Panc1 (cell line): Measurements from ENCODE around the gene BACH2. TPM values are rescaled to one million over a fixed set of nuclear protein-coding genes. Genes with fewer than 3 reads are reported as not detected.

ENCODE experiments used
- ATAC-seq: fragments of 200-7000 bp; cut with Tn5 transposase; 2 replicates; pipeline ENCODE4 v1.9.1; 2020; ENCODE audit warnings: mild to moderate bottlenecking, moderate library complexity
- BruUV-seq: library from RNA; stranded (reverse); fragments of 400-500 nt; replicated peaks from 2 replicates; lab custom pipeline; 2021; lab: Mats Ljungman, UMichigan
- CTCF ChIA-PET: fragments of 300-600 bp; sonication (Branson Sonifier 250); formaldehyde crosslinking; loops from one replicate; lab custom pipeline; 2022; ENCODE audit warnings: antibody characterized with exemption; lab: Charles Lee
- POLR2A ChIA-PET: fragments of 300-600 bp; sonication (Branson Sonifier 250); formaldehyde crosslinking; loops from one replicate; lab custom pipeline; 2022; ENCODE audit warnings: antibody characterized with exemption; lab: Charles Lee
- DNase-seq: peaks from one replicate; pipeline ENCODE4 v3.0.0-alpha.2; 2010; ENCODE audit warnings: low read depth, low spot score
- H3K27ac ChIP-seq: 2 replicates; pipeline ENCODE4 v1.5.1; 2011; ENCODE audit warnings: mild to moderate bottlenecking, low read length, inconsistent platforms
- H3K27me3 ChIP-seq: fragments of 200-500 bp; sonication (Bioruptor generic); 2 replicates; pipeline ENCODE4 v1.6.0; 2014; ENCODE audit warnings: low read length, inconsistent platforms; ENCODE audit not compliant: control insufficient read depth, insufficient read depth
- H3K36me3 ChIP-seq: fragments of 200-500 bp; sonication (Bioruptor generic); 2 replicates; pipeline ENCODE4 v1.5.1; 2014; ENCODE audit warnings: inconsistent platforms, mild to moderate bottlenecking, low read length, moderate library complexity; ENCODE audit not compliant: control insufficient read depth, insufficient read depth
- H3K4me1 ChIP-seq: 2 replicates; pipeline ENCODE4 v1.5.1; 2011; ENCODE audit warnings: inconsistent platforms, mild to moderate bottlenecking, low read length, moderate library complexity; ENCODE audit not compliant: control insufficient read depth, insufficient read depth
- H3K4me3 ChIP-seq, 2 experiments: 2 replicates each; pipeline ENCODE4 v1.5.1; 2011 to 2012; ENCODE audit warnings: low read depth in 2 of 2, low read length in 2 of 2, mild to moderate bottlenecking in 2 of 2, inconsistent platforms in 1 of 2, moderate library complexity in 1 of 2
- H3K9me3 ChIP-seq: fragments of 200-500 bp; sonication (Bioruptor generic); 2 replicates; pipeline ENCODE4 v1.5.1; 2014; ENCODE audit warnings: low read depth, mild to moderate bottlenecking, inconsistent platforms, low read length, moderate library complexity; ENCODE audit not compliant: control insufficient read depth, insufficient read depth
- POLR2AphosphoS5 ChIP-seq: IDR thresholded peaks from 2 replicates; pipeline ENCODE4 v1.6.1; 2012; ENCODE audit warnings: mild to moderate bottlenecking, low read depth, low read length, moderate library complexity
- SIN3A ChIP-seq: IDR thresholded peaks from 2 replicates; pipeline ENCODE4 v1.6.1; 2012; ENCODE audit warnings: low read depth, mild to moderate bottlenecking, low read length, moderate library complexity, borderline replicate concordance; ENCODE audit not compliant: insufficient read depth
- TCF7L2 ChIP-seq: IDR thresholded peaks from 2 replicates; pipeline ENCODE4 v1.6.1; 2011; ENCODE audit warnings: mild to moderate bottlenecking, low read depth, low read length, inconsistent platforms
- in situ Hi-C: cut with HindIII; loops from 2 replicates; pipeline ENCODE4 v1.10.0; 2016; ENCODE audit warnings: low sequenced_read_pairs, low pct_unique_long_range_greater_than_20kb
- intact Hi-C: fragments of 100-400 bp; cut with micrococcal nuclease; formaldehyde crosslinking; loops from one replicate; pipeline ENCODE4 v1.10.0; 2022; ENCODE audit not compliant: unreplicated experiment
- total RNA-seq: library from RNA; stranded (reverse); gene quantifications from one replicate; pipeline ENCODE4 v1.2.1, GENCODE V29; 2021; ENCODE audit not compliant: unreplicated experiment
- TF ChIP-seq, protein P1 (sequence below): fragments of 450-650 bp; IDR thresholded peaks from 2 replicates; pipeline ENCODE4 v1.5.1; 2017; ENCODE audit warnings: mild to moderate bottlenecking
- TF ChIP-seq, protein P2 (sequence below), 2 experiments: IDR thresholded peaks; 2 replicates each; pipeline ENCODE4 v1.6.1; 2011 to 2012; ENCODE audit warnings: low read depth in 2 of 2, control low read depth in 1 of 2, low read length in 1 of 2, mild to moderate bottlenecking in 1 of 2, moderate library complexity in 1 of 2; ENCODE audit not compliant: insufficient read depth in 1 of 2

Gene BACH2
- total RNA-seq, 1 experiment from 2014 or later, result 1.6 TPM

DNA sequence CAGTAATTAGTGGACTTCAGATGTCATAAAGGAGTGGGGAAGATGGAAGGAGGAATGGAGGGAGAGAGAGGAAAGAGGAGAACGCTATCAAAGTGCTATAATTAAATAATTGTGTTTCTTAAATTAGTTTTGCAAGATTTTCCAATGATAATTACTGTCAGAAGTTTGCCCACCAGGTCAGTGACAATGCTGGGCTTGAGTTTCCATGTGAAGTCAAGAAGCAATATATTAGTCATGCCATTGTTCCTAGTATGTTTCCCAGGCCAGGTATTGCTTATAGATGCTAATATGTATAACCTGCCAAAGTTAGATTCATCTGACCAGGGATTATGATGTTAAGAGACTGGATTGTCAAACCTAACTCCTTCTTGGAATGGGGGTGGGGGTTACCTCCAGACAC lies 270.4 kb downstream of the BACH2 start:
- POLR2A ChIA-PET, result no interaction called here

DNA sequence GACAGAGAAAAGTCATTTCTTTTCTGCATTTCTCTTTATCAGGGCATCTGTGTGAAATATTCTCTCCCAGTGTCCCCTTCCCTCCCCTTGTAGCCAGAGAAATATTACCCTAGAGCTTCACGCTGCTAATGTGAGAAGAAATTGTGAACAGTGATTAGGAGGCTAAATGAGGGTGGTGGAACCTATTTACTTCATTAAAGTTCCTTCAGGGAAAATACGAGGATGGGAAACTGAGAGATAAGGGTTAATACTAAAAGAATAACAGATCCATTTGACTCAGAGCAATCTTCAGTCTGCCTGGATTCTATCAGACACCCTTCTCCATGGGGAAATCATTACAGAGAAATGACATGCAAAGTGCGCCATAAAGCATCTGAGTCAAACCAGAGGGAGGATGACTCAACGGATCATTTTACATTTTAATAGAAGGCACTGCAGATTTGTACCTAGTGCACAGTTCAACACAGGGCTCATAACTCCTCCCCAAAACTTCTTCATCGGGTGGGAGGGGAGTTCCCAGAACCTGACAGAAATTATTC lies 271.1 kb downstream of the BACH2 start:
- ChIA-PET CTCF (no interaction called here), POLR2A (no interaction called here)
- in situ Hi-C loops (no loop called here), intact Hi-C loops (no loop called here)
- H3K4me1 ChIP-seq, result no peaks in the 10 kb centered on the region
- no peak overlapping the region for H3K4me3 ChIP-seq
- DNase-seq (no peak), ATAC-seq (no peak)
- BruUV-seq, result no TSS peak
- no peaks in the 10 kb centered on the region for H3K27me3 ChIP-seq
- no peaks in the 10 kb centered on the region for H3K9me3 ChIP-seq
- TF ChIP-seq SIN3A (no peak), POLR2AphosphoS5 (no peak), TCF7L2 (no peak)
- TF ChIP-seq, protein P1, sequence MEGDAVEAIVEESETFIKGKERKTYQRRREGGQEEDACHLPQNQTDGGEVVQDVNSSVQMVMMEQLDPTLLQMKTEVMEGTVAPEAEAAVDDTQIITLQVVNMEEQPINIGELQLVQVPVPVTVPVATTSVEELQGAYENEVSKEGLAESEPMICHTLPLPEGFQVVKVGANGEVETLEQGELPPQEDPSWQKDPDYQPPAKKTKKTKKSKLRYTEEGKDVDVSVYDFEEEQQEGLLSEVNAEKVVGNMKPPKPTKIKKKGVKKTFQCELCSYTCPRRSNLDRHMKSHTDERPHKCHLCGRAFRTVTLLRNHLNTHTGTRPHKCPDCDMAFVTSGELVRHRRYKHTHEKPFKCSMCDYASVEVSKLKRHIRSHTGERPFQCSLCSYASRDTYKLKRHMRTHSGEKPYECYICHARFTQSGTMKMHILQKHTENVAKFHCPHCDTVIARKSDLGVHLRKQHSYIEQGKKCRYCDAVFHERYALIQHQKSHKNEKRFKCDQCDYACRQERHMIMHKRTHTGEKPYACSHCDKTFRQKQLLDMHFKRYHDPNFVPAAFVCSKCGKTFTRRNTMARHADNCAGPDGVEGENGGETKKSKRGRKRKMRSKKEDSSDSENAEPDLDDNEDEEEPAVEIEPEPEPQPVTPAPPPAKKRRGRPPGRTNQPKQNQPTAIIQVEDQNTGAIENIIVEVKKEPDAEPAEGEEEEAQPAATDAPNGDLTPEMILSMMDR, result no peak
- TF ChIP-seq, protein P2, sequence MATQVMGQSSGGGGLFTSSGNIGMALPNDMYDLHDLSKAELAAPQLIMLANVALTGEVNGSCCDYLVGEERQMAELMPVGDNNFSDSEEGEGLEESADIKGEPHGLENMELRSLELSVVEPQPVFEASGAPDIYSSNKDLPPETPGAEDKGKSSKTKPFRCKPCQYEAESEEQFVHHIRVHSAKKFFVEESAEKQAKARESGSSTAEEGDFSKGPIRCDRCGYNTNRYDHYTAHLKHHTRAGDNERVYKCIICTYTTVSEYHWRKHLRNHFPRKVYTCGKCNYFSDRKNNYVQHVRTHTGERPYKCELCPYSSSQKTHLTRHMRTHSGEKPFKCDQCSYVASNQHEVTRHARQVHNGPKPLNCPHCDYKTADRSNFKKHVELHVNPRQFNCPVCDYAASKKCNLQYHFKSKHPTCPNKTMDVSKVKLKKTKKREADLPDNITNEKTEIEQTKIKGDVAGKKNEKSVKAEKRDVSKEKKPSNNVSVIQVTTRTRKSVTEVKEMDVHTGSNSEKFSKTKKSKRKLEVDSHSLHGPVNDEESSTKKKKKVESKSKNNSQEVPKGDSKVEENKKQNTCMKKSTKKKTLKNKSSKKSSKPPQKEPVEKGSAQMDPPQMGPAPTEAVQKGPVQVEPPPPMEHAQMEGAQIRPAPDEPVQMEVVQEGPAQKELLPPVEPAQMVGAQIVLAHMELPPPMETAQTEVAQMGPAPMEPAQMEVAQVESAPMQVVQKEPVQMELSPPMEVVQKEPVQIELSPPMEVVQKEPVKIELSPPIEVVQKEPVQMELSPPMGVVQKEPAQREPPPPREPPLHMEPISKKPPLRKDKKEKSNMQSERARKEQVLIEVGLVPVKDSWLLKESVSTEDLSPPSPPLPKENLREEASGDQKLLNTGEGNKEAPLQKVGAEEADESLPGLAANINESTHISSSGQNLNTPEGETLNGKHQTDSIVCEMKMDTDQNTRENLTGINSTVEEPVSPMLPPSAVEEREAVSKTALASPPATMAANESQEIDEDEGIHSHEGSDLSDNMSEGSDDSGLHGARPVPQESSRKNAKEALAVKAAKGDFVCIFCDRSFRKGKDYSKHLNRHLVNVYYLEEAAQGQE (IDR thresholded peaks at IDR 0.05; ENCODE audit: insufficient read depth in 1 of 2, low read depth in 2 of 2, low read length in 1 of 2), result no peak
- H3K36me3 ChIP-seq, result no peaks in the 10 kb centered on the region
- H3K27ac ChIP-seq, result no peak overlapping the region

More for the DNA sequence above, 270.4 kb downstream of the BACH2 start:
- intact Hi-C loops (no loop called here), in situ Hi-C loops (no loop called here)
- no TSS peak for BruUV-seq
- CTCF ChIA-PET, result no interaction called here
- no peak for ATAC-seq
- Histone ChIP-seq H3K27me3 (no peaks in the 10 kb centered on the region), H3K4me3 (no peak overlapping the region), H3K9me3 (no peaks in the 10 kb centered on the region), H3K4me1 (no peaks in the 10 kb centered on the region), H3K27ac (no peak overlapping the region), H3K36me3 (no peaks in the 10 kb centered on the region)
- no peak for DNase-seq
- TF ChIP-seq TCF7L2 (no peak), POLR2AphosphoS5 (no peak), SIN3A (no peak)
- TF ChIP-seq, protein P2 (IDR thresholded peaks at IDR 0.05; ENCODE audit: insufficient read depth in 1 of 2, low read depth in 2 of 2, low read length in 1 of 2), result no peak
- TF ChIP-seq, protein P1, result no peak
